Naive thymus-derived CD8-positive, alpha-beta T cell (primary cell): Measurements from ENCODE around the gene TTC39B. TPM values are rescaled to one million over a fixed set of nuclear protein-coding genes. Genes with fewer than 3 reads are reported as not detected.

Experiments
- polyA plus RNA-seq, 3 donors: library from polyadenylated mRNA; unstranded; fragments of 300-500 nt; fragmentation: Illumina TruSeq; gene quantifications; one replicate each; pipeline ENCODE4 v1.2.3, GENCODE V29; 2021
- total RNA-seq, 8 experiments: library from RNA in 2 of 8; stranded (reverse) in 2 of 8; gene quantifications; one replicate each; pipeline ENCODE4 v1.2.3 and lab custom pipeline; 2021 to 2026

Gene TTC39B
- total and polyA plus RNA-seq, 5 experiments from 2014 or later, result 4.5 to 44.8 (median 13.0) TPM

Other genes with a start within 250 kb of the TTC39B start
- 10 to 100 TPM; 27.3 to 27.6 TPM for gene SNAPC3, start 115.7 kb upstream of the TTC39B start, total RNA-seq
- 10 to 100 TPM in 2 of 3 donors, 1 to 10 TPM in 1; 8.6 to 12.1 (median 11.5) TPM for gene SNAPC3, start 115.7 kb upstream of the TTC39B start, polyA plus RNA-seq
- 100 to 1,000 TPM; 179 to 184 TPM for gene PSIP1, start 203.8 kb upstream of the TTC39B start, total RNA-seq
- 100 to 1,000 TPM; 113 to 163 (median 143) TPM for gene PSIP1, start 203.8 kb upstream of the TTC39B start, polyA plus RNA-seq
- 1 to 10 TPM; 2.1 to 3.2 TPM for gene CCDC171, start 245.8 kb upstream of the TTC39B start, total RNA-seq
- gene CCDC171, start 245.8 kb upstream of the TTC39B start, polyA plus RNA-seq, result under 1 TPM; 0.39 to 0.80 (median 0.48) TPM